NB4 (cell line): Measurements from ENCODE around the gene ENDOU.
A peak's percentile ranks its signal among the peaks of the same experiment; 100 is the strongest.

Source experiments
- DNase-seq: peaks from one replicate; pipeline ENCODE4 v3.0.0; 2010; ENCODE audit warnings: low read depth
- H3K4me3 ChIP-seq: one replicate; pipeline ENCODE4 v1.5.1; 2011; ENCODE audit warnings: mild to moderate bottlenecking, low read depth, low read length, moderate library complexity
- CTCF ChIP-seq: IDR thresholded peaks from one replicate; pipeline ENCODE4 v1.5.1; 2012; ENCODE audit warnings: low read depth, low read length
- MAX ChIP-seq: IDR thresholded peaks from 2 replicates; pipeline ENCODE4 v1.6.1; 2011; ENCODE audit warnings: low read depth, low read length
- MYC ChIP-seq: IDR thresholded peaks from 2 replicates; pipeline ENCODE4 v1.6.1; 2011; ENCODE audit warnings: low read depth, low read length
- POLR2A ChIP-seq: IDR thresholded peaks from 2 replicates; pipeline ENCODE4 v1.6.1; 2011; ENCODE audit warnings: mild to moderate bottlenecking; ENCODE audit not compliant: insufficient read length; ENCODE audit errors: extremely low read depth

The ENDOU gene

GRCh38 chr12:47745485-47746041 is 20.3 kb upstream of the ENDOU start:
- TF ChIP-seq CTCF (no peak), POLR2A (no peak), MYC (no peak), MAX (no peak)
- no peak overlapping the region for H3K4me3 ChIP-seq
- no peak for DNase-seq

DNA sequence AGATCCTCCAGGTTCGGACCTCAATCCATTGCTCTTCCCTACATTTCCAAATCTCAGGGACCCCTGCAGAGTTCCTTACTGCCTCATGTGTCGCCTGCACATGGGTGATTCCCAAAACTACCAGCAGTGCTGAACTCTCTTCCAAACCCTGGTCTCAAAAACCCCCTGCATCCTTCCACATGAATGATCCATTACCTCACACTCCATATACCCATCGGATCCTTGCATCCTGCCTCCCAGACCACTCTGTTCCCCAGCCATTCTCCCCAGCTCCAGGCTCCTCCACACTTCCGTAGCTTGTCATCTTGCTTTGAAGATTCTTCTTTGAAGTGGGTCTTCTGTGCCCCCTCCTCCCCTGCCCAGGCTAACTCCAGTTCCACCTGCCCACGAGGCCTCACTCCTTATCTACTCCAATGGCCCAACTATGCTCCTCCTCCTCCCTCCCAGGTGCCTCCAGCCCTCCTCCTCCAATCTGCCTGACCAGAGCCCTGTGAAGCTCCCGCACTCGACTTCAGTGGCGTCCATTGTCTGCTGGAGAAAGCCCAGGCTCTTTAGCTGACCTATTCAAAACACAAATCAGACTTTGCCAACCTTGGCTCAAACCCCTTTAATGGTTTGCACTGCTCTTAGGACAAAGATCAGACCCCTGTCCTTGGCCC is 19.6 kb upstream of the ENDOU start:
- no peak overlapping the region for H3K4me3 ChIP-seq
- DNase-seq, result no peak
- no peak for TF ChIP-seq MAX
- no peak for TF ChIP-seq POLR2A
- no peak for TF ChIP-seq MYC
- TF ChIP-seq CTCF, result no peak

DNA sequence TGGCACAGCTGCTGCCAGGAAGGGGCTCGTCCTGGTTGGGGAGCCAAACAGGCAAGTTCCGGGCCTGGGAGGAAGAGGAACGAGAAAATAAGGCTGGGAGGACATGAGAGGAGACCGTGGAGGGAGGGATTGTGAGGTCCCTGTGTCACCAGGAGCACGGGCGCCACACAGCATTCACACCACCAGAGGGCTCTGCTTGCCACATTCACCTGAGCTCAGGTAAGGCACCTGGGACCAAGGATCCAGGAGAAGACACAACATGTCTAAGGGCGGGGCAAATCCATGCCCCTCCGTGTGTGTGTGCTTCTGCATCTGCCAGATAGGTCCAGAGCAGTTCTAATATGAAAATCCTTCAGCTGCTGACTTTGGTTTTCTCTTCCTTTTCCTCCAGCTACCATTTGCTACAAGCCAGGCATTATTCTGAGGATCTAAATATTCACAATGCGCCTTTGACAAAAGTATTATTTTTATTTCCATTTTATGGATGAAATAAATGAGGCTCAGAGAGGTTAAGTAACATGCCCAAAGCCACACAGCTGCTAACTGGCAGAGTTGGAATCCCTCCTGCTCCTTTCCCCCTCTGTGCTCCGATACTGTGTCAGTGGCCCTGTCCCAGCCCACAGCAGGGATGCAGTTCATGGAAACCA is 18.8 kb upstream of the ENDOU start:
- no peak overlapping the region for H3K4me3 ChIP-seq
- TF ChIP-seq MAX, result 0 out of 2 replicates have a peak, but pooled peaks have one; percentile 29
- TF ChIP-seq MYC, result peak; percentile 34; the same call in 1 of the 2 replicates
- peak; percentile 42 for TF ChIP-seq CTCF
- TF ChIP-seq POLR2A, result no peak
- no peak for DNase-seq

DNA sequence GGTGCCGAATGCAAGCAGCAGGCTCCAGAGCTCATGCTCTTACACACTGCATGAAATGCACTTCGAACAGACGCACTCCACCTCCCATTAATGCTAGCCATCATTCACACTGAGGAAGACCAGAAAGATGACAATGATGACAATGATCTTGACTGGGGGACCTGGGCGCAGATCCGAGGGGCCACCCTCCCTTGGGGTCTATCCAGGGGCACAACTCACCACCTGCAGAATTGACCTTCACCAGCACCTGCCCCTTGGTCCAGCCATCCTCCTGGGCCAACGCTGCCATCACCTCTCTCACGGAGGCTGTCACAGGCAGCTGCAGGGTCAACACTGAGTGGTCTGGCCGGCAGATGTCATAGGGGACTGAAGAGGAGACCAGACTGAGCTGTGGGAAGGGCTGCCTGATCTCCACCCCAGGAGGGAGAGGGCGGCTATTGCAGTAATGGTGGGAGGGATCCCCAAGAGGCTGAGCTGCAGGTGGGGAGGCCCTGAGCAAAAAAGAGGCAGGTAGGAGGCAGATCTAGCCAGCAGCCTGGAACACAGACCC is 18.1 kb upstream of the ENDOU start:
- no peak for DNase-seq
- H3K4me3 ChIP-seq, result no peak overlapping the region
- no peak for TF ChIP-seq CTCF
- TF ChIP-seq POLR2A, result no peak
- TF ChIP-seq MAX, result no peak
- TF ChIP-seq MYC, result no peak

DNA sequence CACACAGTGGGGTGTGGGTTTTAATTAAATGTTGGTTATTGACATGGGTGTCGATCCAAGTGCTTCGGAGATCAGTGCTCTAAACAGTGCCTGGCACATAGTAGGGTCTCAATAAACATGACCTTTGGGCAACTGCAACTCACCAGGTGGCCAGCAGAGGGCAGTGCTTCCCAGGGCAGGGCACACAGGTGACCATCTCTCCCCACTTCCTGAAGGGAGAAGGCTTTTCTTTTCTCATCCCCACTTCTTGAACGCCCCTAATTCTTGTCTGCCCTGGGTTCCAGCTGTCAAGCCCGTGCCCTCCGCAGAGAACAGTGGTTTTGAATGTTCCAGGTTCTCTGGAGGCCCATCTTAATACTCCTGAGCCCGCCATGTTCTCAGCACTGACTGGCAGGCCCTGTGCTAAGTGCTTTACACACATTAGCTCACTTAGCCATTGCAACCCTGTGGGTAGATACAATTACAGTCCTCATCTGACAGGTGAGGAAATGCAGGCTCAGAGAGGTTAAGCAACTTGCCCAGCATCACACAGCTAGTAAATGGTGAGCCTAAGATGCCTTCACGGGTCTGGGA is 17.0 kb upstream of the ENDOU start:
- peak; percentile 69 for DNase-seq
- TF ChIP-seq MAX (peak; percentile 74), MYC (peak; percentile 43; the same call in 1 of the 2 replicates), POLR2A (no peak), CTCF (peak; percentile 96)
- no peak overlapping the region for H3K4me3 ChIP-seq
